Esophagus muscularis mucosa (tissue), 4 donors: ENCODE results near the gene PAFAH1B2. TPM values are rescaled to one million over a fixed set of nuclear protein-coding genes. Genes with fewer than 3 reads are reported as not detected.
A peak's percentile ranks its signal among the peaks of the same experiment; 100 is the strongest.

Experiments
- DNase-seq: peaks from one replicate; pipeline ENCODE4 v3.0.0-alpha.2; 2017; ENCODE audit errors: extremely low spot score
- H3K27ac ChIP-seq, 4 donors: fragments of 200-600 bp; sonication (generic); replicated peaks in 1 of 4; 1 replicate in 3 of 4; 2 replicates in 1 of 4; pipeline ENCODE4 v1.5.1; 2016 to 2019; ENCODE audit warnings: mild to moderate bottlenecking in 1 of 4
- H3K27me3 ChIP-seq, 4 donors: fragments of 200-600 bp; sonication (generic); one replicate each; pipeline versions ENCODE4 v1.5.1 to v1.6.0; 2016 to 2019
- H3K36me3 ChIP-seq, 4 donors: fragments of 200-600 bp; sonication (generic); one replicate each; pipeline ENCODE4 v1.5.1; 2016 to 2019
- H3K4me1 ChIP-seq, 4 donors: fragments of 200-600 bp; sonication (generic); one replicate each; pipeline ENCODE4 v1.5.1; 2016 to 2019
- H3K4me3 ChIP-seq, 4 donors: fragments of 200-600 bp; sonication (generic); 1 replicate in 2 of 4; 2 replicates in 2 of 4; pipeline ENCODE4 v1.5.1; 2016 to 2019; ENCODE audit warnings: mild to moderate bottlenecking in 4 of 4, moderate library complexity in 1 of 4
- H3K9me3 ChIP-seq, 4 donors: fragments of 200-600 bp; sonication (generic); 1 replicate in 3 of 4; 2 replicates in 1 of 4; pipeline ENCODE4 v1.5.1; 2016 to 2019
- CTCF ChIP-seq, 3 experiments: fragments of 200-600 bp in 2 of 3; fragments of 450-650 bp in 1 of 3; sonication (generic) in 2 of 3; IDR thresholded peaks; one replicate each; pipeline ENCODE4 v1.5.1; 2017 to 2019; ENCODE audit warnings: antibody characterized with exemption in 3 of 3, mild to moderate bottlenecking in 2 of 3, moderate library complexity in 1 of 3
- EP300 ChIP-seq: sonication (generic); formaldehyde crosslinking; IDR thresholded peaks from one replicate; pipeline ENCODE4 v1.6.1; 2017; ENCODE audit warnings: antibody characterized with exemption
- POLR2A ChIP-seq: fragments of 450-650 bp; IDR thresholded peaks from one replicate; pipeline ENCODE4 v1.6.1; 2017; ENCODE audit warnings: antibody characterized with exemption, moderate library complexity, mild to moderate bottlenecking, low read depth
- POLR2AphosphoS5 ChIP-seq, 2 donors: sonication (generic); formaldehyde crosslinking; IDR thresholded peaks; one replicate each; pipeline ENCODE4 v1.6.1; 2017; ENCODE audit warnings: antibody characterized with exemption in 2 of 2
- WGBS: methylation state at CpG from one replicate; pipeline ENCODE4 v1.1.5; 2018; 5-methylcytosine and 5-hydroxymethylcytosine counted together
- intact Hi-C: fragments of 100-400 bp; cut with DNase I; formaldehyde crosslinking; loops from one replicate; pipeline ENCODE4 v1.15.1; 2023
- total RNA-seq, 4 donors: library from RNA; depleted of rRNA; stranded (reverse); fragments of >200 nt; gene quantifications; one replicate each; pipeline versions ENCODE4 v1.1.0 to v1.2.1, GENCODE V29; 2016

Gene PAFAH1B2
- total RNA-seq, 4 donors from 2014 or later, result 40.3 to 63.0 (median 47.4) TPM

GRCh38 chr11:117171007-117171403 is 26.9 kb downstream of the PAFAH1B2 start:
- H3K9me3 ChIP-seq, result no peaks in the 10 kb centered on the region
- H3K27me3 ChIP-seq, result no peaks in the 10 kb centered on the region
- DNase-seq, result no peak
- TF ChIP-seq POLR2AphosphoS5 (IDR thresholded peaks at IDR 0.05), result no peak
- no peak for TF ChIP-seq POLR2A
- no peak for TF ChIP-seq EP300
- TF ChIP-seq CTCF (IDR thresholded peaks at IDR 0.05), result no peak
- H3K4me1 ChIP-seq, result peaks cover 21 to 46% (median 23%) of the 10 kb centered on the region in 4 donors
- H3K27ac ChIP-seq, result peak overlapping the region in 1 of 4 donors; percentile 13
- WGBS, result 96% methylated on average over 2 of the region's 2 CpGs
- intact Hi-C loops, result no loop called here
- H3K4me3 ChIP-seq, result no peak overlapping the region
- peaks cover 19 to 56% (median 42%) of the 10 kb centered on the region in 4 donors for H3K36me3 ChIP-seq

GRCh38 chr11:117171404-117172061 is 27.4 kb downstream of the PAFAH1B2 start:
- peak overlapping the region in 2 of 4 donors; percentile 13 to 35 for H3K27ac ChIP-seq
- H3K36me3 ChIP-seq, result peaks cover 17 to 50% (median 36%) of the 10 kb centered on the region in 4 donors
- H3K27me3 ChIP-seq, result no peaks in the 10 kb centered on the region
- H3K4me3 ChIP-seq, result no peak overlapping the region
- no peaks in the 10 kb centered on the region for H3K9me3 ChIP-seq
- no peak for DNase-seq
- intact Hi-C loops, result no loop called here
- TF ChIP-seq CTCF (IDR thresholded peaks at IDR 0.05) (no peak), EP300 (no peak), POLR2AphosphoS5 (IDR thresholded peaks at IDR 0.05) (no peak), POLR2A (no peak)
- peaks cover 21 to 51% (median 24%) of the 10 kb centered on the region in 4 donors for H3K4me1 ChIP-seq
- 85% methylated on average over 14 of the region's 14 CpGs for WGBS

GRCh38 chr11:117172724-117173421 is 28.8 kb downstream of the PAFAH1B2 start:
- Histone ChIP-seq H3K27me3 (no peaks in the 10 kb centered on the region), H3K9me3 (no peaks in the 10 kb centered on the region), H3K4me1 (peaks cover 17 to 48% (median 25%) of the 10 kb centered on the region in 4 donors), H3K36me3 (peaks cover 10 to 37% (median 24%) of the 10 kb centered on the region in 4 donors), H3K27ac (peak overlapping the region in 3 of 4 donors; percentile 7 to 57 (median 17)), H3K4me3 (no peak overlapping the region)
- 85% methylated on average over 14 of the region's 14 CpGs for WGBS
- TF ChIP-seq POLR2A, result no peak
- TF ChIP-seq EP300, result no peak
- no peak for TF ChIP-seq POLR2AphosphoS5 (IDR thresholded peaks at IDR 0.05)
- TF ChIP-seq CTCF (IDR thresholded peaks at IDR 0.05), result no peak
- DNase-seq, result no peak
- intact Hi-C loops, result no loop called here

- TF ChIP-seq EP300, result no peak
- no peak for TF ChIP-seq CTCF (IDR thresholded peaks at IDR 0.05)
- no peak for TF ChIP-seq POLR2AphosphoS5 (IDR thresholded peaks at IDR 0.05)
- no peak for TF ChIP-seq POLR2A
- H3K4me3 ChIP-seq, result no peak overlapping the region
- DNase-seq, result peak; percentile 53
- H3K27ac ChIP-seq, result peak overlapping the region in 3 of 4 donors; percentile 9 to 48 (median 16)
- H3K36me3 ChIP-seq, result peaks cover 0 to 15% (median 6%) of the 10 kb centered on the region in 4 donors
- WGBS, result 77% methylated on average over 7 of the region's 7 CpGs
- peaks cover 27 to 63% (median 38%) of the 10 kb centered on the region in 4 donors for H3K4me1 ChIP-seq
- no peaks in the 10 kb centered on the region for H3K27me3 ChIP-seq
- H3K9me3 ChIP-seq, result no peaks in the 10 kb centered on the region
- intact Hi-C loops, result no loop called here
These were observed 31.0 kb downstream of the PAFAH1B2 start for GRCh38 chr11:117175104-117175503.
